ENCODE measurements around the gene TMEM238. TPM values are rescaled to one million over a fixed set of nuclear protein-coding genes. Genes with fewer than 3 reads are reported as not detected.
"Not testable (repeated sequence)": the region's sequence is repeated elsewhere in the genome, so short reads cannot be mapped to it uniquely, and the experiment has no call there.

The TMEM238 gene
- total RNA-seq, 3 donors from 2014 or later (not counting 1 experiment from before 2014, with no cell fraction given): 2.9 to 5.1 (median 4.0) TPM

DNA sequence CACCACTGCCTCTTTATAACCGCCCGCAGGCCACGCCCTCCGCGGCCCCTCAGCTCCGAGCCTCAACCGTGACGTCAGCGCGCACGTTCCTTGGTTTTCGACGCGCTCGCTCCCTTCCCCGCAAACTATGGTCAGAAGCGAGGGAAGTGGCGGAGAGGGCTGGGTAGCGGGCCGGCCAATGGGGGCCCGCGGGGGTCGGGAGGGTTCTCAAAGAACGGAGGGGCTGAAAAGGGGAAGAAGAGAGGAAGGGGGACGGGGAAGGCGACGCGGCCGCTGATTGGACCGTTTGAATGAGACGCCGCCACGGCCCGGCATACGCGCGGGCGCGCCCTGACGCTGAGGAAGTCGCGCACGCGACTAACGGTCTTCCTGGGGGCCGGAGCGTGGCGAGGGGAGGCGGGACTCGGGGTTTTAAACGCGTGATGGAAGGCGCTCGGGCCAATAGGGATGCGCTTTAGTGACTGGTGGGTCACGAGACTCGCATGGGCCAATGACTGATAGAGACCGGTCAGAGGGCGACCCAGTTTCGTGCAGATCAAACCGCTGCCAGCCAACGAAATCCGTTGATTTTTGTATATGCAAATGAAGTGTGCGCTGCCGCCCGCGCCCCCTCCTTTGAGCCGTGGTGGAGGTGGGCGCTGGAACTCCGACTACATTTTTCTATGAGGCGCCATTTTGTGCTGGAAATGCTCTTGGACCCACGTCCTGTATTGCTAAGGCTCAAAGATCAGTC is 23.9 kb upstream of the TMEM238 start:
- intact Hi-C loops (cut with micrococcal nuclease): loop anchor here (2.0 kb wide), 2 partner anchors 23 to 69 kb away; partner anchors contain the start of genes KMT5C, RPL28 and TMEM238
- Histone ChIP-seq H3K36me3 (ENCODE audit: control insufficient read depth, insufficient read depth, low read length) (peaks cover 14% of the 10 kb centered on the region), H3K4me1 (ENCODE audit: control insufficient read depth, insufficient read depth, low read length) (peaks cover 24% of the 10 kb centered on the region), H3K27me3 (ENCODE audit: control insufficient read depth, insufficient read depth, low read length) (no peaks in the 10 kb centered on the region), H3K4me3 (ENCODE audit: low read length) (peak overlapping the region; percentile 57), H3K9me3 (ENCODE audit: control insufficient read depth, insufficient read depth, low read length) (peaks cover 4% of the 10 kb centered on the region), H3K27ac (ENCODE audit: low read length) (peak overlapping the region; percentile 99)
- ATAC-seq (peak; percentile 85 to 93 (median 88)), DNase-seq (peak; percentile 96 to 99)
- TF ChIP-seq, protein P1, sequence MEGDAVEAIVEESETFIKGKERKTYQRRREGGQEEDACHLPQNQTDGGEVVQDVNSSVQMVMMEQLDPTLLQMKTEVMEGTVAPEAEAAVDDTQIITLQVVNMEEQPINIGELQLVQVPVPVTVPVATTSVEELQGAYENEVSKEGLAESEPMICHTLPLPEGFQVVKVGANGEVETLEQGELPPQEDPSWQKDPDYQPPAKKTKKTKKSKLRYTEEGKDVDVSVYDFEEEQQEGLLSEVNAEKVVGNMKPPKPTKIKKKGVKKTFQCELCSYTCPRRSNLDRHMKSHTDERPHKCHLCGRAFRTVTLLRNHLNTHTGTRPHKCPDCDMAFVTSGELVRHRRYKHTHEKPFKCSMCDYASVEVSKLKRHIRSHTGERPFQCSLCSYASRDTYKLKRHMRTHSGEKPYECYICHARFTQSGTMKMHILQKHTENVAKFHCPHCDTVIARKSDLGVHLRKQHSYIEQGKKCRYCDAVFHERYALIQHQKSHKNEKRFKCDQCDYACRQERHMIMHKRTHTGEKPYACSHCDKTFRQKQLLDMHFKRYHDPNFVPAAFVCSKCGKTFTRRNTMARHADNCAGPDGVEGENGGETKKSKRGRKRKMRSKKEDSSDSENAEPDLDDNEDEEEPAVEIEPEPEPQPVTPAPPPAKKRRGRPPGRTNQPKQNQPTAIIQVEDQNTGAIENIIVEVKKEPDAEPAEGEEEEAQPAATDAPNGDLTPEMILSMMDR (IDR thresholded peaks at IDR 0.05): no peak
- under 1% methylated on average over 72 of the region's 72 CpGs for WGBS (ENCODE audit: insufficient coverage)
- H3K27me3 Mint-ChIP-seq (ENCODE audit: low read depth in 2 of 2): no peaks in the 10 kb centered on the region
- no peaks in the 10 kb centered on the region for H3K36me3 Mint-ChIP-seq
- no peaks in the 10 kb centered on the region for H3K9me3 Mint-ChIP-seq
- H3K27ac Mint-ChIP-seq: peak overlapping the region; percentile 99 to 100
- peak overlapping the region; percentile 98 for H3K4me3 Mint-ChIP-seq
- H3K4me1 Mint-ChIP-seq: peaks cover 29 to 33% of the 10 kb centered on the region in 2 donors

DNA sequence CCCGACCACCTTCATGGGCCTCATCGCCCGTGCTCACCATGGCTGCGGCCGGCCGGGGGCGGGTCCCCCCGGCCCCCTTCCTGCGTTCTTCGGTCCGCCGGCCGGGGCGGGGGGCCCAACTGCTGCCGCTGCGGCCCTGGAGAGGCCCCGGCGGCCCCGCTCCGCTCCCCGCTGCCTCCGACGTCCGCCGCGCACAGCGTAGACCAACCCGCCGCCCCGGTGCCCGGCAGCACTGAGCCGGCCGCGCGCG is 23.4 kb upstream of the TMEM238 start, which contains the start of gene UBE2S:
Gene UBE2S, minus strand, starts transcription at position 239 of the 250 bp plus-strand sequence. Its CDS starts 199 bp downstream, at position 40.
- Mint-ChIP-seq H3K4me3 (peak within 1 kb of the TSS; percentile 98), H3K27ac (peak within 1 kb of the TSS; percentile 99 to 100), H3K4me1 (peaks cover 29 to 35% of the 10 kb centered on the region in 2 donors)
- H3K36me3 Mint-ChIP-seq; H3K9me3 Mint-ChIP-seq; H3K9me3 ChIP-seq (ENCODE audit: control insufficient read depth, insufficient read depth, low read length); ATAC-seq; intact Hi-C loops (cut with micrococcal nuclease); H3K27me3 ChIP-seq (ENCODE audit: control insufficient read depth, insufficient read depth, low read length); DNase-seq; H3K27me3 Mint-ChIP-seq (ENCODE audit: low read depth in 2 of 2): not testable (repeated sequence)
- Histone ChIP-seq H3K4me3 (ENCODE audit: low read length) (peak within 1 kb of the TSS; percentile 57), H3K4me1 (ENCODE audit: control insufficient read depth, insufficient read depth, low read length) (peaks cover 24% of the 10 kb centered on the region), H3K36me3 (ENCODE audit: control insufficient read depth, insufficient read depth, low read length) (peaks cover 19% of the 10 kb centered on the region), H3K27ac (ENCODE audit: low read length) (peak within 1 kb of the TSS; percentile 99)
- under 1% methylated on average over 36 of the region's 36 CpGs for WGBS (ENCODE audit: insufficient coverage)

DNA sequence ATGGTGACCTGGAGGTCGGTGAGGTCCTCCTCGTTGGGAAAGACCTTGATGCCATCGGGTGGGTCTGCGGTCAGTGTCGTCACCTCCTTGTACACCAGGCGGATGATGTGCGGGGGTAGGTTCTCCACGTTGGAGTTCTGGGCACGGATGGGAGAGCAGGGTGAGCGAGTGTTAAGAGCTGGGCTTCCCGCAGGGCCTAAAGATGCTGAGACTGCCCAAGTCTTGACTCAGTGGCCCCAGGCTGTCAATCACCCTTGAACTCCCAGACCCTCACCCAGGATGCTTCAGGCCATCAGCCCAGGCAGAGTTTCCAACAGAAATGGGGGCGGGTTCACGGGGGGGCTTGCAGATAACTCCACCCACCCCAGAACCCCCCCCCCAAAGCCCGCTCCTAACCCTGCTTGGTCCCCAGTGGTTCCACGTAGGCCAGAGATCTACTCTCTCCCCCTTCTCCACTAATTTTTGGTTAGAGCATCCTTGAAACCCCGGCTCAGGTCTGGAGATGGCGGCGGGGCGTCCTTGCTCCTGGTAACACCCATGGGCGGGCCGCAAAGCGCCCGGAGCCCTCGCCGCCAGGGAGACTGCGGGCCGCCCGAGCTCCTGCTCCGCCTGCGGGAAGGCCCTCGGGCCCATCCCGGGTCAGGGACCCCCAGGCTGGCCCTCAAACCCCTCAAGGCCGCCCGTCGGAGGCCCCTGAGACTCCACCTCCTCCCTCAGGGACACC is 22.9 kb upstream of the TMEM238 start:
- 13% methylated on average over 35 of the region's 35 CpGs for WGBS (ENCODE audit: insufficient coverage)
- H3K27ac Mint-ChIP-seq: peak overlapping the region; percentile 99 to 100
- peaks cover 29 to 35% of the 10 kb centered on the region in 2 donors for H3K4me1 Mint-ChIP-seq

More for the DNA sequence above, 22.9 kb upstream of the TMEM238 start:
- TF ChIP-seq, protein P1 (IDR thresholded peaks at IDR 0.05): no peak
- H3K27me3 ChIP-seq (ENCODE audit: control insufficient read depth, insufficient read depth, low read length): no peaks in the 10 kb centered on the region
- peak overlapping the region; percentile 76 for H3K27ac ChIP-seq (ENCODE audit: low read length)
- intact Hi-C loops (cut with micrococcal nuclease): no loop called here
- H3K4me3 ChIP-seq (ENCODE audit: low read length): peak overlapping the region; percentile 52
- H3K36me3 ChIP-seq (ENCODE audit: control insufficient read depth, insufficient read depth, low read length): peaks cover 24% of the 10 kb centered on the region
- H3K27me3 Mint-ChIP-seq (ENCODE audit: low read depth in 2 of 2): no peaks in the 10 kb centered on the region
- DNase-seq (peak in 1 of 2 donors; percentile 58), ATAC-seq (no peak)
- peak overlapping the region; percentile 98 for H3K4me3 Mint-ChIP-seq
- no peaks in the 10 kb centered on the region for H3K36me3 Mint-ChIP-seq
- peaks cover 4% of the 10 kb centered on the region for H3K9me3 ChIP-seq (ENCODE audit: control insufficient read depth, insufficient read depth, low read length)
- H3K9me3 Mint-ChIP-seq: no peaks in the 10 kb centered on the region
- peaks cover 24% of the 10 kb centered on the region for H3K4me1 ChIP-seq (ENCODE audit: control insufficient read depth, insufficient read depth, low read length)
